GM19395 (cell line): Measurements from ENCODE around the gene TWIST1.

Experiments
- ATAC-seq: cut with Tn5 transposase; IDR thresholded peaks from one replicate; pipeline ENCODE4 v1.9.1; 2021; ENCODE audit warnings: mild to moderate bottlenecking, moderate library complexity; ENCODE audit not compliant: unreplicated experiment

TWIST1 gene

GRCh38 chr7:19097165-19098055, 20.0 kb downstream of the TWIST1 start:
- no peak for ATAC-seq

- ATAC-seq = no peak
Observed at GRCh38 chr7:19095353-19095860, 22.0 kb downstream of the TWIST1 start.

- ATAC-seq = no peak
Observed at GRCh38 chr7:19094598-19095352, 22.7 kb downstream of the TWIST1 start.

GRCh38 chr7:19094138-19094537, 23.3 kb downstream of the TWIST1 start:
- ATAC-seq = no peak

GRCh38 chr7:19091550-19092200, 25.8 kb downstream of the TWIST1 start:
- ATAC-seq = no peak

- ATAC-seq = no peak
Observed at GRCh38 chr7:19090526-19090925, 26.9 kb downstream of the TWIST1 start.

GRCh38 chr7:19089797-19090196, 27.6 kb downstream of the TWIST1 start:
- no peak for ATAC-seq

GRCh38 chr7:19089378-19089777, 28.1 kb downstream of the TWIST1 start:
- ATAC-seq = no peak

GRCh38 chr7:19080093-19080492, 37.3 kb downstream of the TWIST1 start:
- no peak for ATAC-seq

- ATAC-seq = no peak
Observed at GRCh38 chr7:19079066-19079465, 38.4 kb downstream of the TWIST1 start.

GRCh38 chr7:19069842-19070241, 47.6 kb downstream of the TWIST1 start:
- ATAC-seq = no peak

GRCh38 chr7:19066170-19066569, 51.3 kb downstream of the TWIST1 start:
- ATAC-seq = no peak
